ENCODE results near the gene AP1S2.
"Not testable (repeated sequence)": the region's sequence is repeated elsewhere in the genome, so short reads cannot be mapped to it uniquely, and the experiment has no call there.

AP1S2 gene

GRCh38 chrX:15883540-15883863, 28.9 kb upstream of the AP1S2 start:
- ChIA-PET POLR2A (no interaction called here), CTCF (no interaction called here)
- no peak for TF ChIP-seq CTCF (IDR thresholded peaks at IDR 0.05; ENCODE audit: insufficient read depth, low read length, missing control alignments)
- DNase-seq (ENCODE audit: low read depth, low spot score), result no peak
- no peak overlapping the region for H3K4me3 ChIP-seq (ENCODE audit: low read depth, low read length)

DNA sequence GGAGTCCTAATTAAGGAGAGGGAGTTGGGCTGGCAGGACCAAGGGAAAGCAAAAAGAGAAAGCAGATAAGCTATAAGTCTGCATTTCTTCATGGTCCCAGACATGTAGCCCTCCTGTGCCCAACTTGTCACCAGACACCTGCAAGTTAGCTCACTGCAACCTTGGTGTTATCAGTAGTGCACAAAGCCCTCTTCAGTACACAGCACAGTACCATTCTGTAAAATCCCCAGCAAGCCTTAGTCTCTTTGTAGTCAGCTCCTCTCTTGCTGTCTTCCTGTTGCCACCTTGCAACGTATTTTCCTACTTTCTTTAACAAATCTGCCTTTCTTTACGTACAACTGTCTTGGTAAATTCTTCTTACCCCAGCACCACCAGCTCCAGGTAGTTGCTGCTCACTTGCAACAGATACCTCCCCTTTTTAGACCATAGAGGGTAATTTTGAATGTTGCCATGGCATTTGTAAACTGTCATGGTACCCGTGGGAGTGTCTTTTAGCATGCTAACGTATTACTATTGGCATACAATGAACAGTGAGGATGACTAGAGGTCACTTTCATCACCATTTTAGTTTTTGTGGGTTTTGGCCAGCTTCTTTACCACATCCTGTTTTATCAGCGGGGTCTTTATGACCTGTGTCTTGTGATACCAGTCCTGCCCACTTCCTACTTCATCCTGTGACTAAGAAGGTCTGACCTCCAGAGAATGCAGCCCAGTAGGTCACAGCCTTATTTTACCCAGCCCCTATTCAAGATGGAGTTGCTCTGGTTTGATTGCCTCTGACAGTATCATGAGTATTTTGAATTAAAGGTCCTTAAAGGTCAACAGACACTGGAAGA, 28.3 kb upstream of the AP1S2 start:
- POLR2A ChIA-PET, result no interaction called here
- TF ChIP-seq CTCF (IDR thresholded peaks at IDR 0.05; ENCODE audit: insufficient read depth, low read length, missing control alignments), result no peak
- DNase-seq (ENCODE audit: low read depth, low spot score), result no peak
- CTCF ChIA-PET, result no interaction called here
- H3K4me3 ChIP-seq (ENCODE audit: low read depth, low read length), result no peak overlapping the region

DNA sequence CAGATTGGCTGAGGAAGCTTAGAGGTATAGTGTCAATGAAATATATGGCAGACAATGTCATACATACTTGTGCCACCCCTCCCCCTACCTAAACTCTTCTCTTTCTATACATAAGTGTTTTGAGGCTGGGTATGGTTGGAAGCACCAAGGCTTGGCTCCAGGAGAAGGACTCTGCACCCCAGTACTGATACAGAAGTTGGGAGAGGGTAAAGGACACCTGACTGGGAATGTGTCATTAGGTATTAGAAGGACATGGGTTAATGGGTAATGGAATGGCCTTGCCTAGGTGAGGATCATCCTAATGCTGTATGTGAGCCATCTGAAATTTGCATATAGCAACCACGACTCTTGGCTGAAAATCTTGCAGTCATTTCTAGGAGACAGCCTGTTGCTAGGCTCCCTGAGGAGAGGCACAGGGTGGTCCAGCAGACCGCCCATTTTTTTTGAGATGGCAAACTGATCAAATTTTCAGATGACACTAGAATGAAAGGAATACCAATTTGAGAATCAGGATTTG, 26.8 kb upstream of the AP1S2 start:
- no peak for DNase-seq (ENCODE audit: low read depth, low spot score)
- H3K4me3 ChIP-seq (ENCODE audit: low read depth, low read length), result no peak overlapping the region
- POLR2A ChIA-PET, result no interaction called here
- CTCF ChIA-PET, result no interaction called here
- no peak for TF ChIP-seq CTCF (IDR thresholded peaks at IDR 0.05; ENCODE audit: insufficient read depth, low read length, missing control alignments)

DNA sequence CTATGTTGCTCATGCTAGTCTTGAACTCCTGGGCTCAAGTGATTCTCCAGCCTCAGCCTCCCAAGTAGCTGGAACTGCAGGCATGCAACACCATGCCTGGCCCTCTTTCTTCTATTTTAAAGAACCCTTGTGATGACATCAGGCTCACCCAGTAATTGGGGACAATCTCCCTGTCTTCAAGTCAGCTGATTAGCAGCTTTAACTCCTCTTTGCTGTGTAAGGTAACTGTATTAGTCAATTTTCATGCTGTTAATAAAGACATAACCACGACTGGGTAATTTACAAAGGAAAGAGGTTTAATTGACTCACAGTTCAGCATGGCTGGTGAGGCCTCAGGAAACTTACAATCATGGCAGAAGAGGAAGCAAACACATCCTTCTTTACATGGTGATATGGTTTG, 23.3 kb upstream of the AP1S2 start:
- POLR2A ChIA-PET, result not testable (repeated sequence)

GRCh38 chrX:15877380-15877779, 22.8 kb upstream of the AP1S2 start:
- H3K4me3 ChIP-seq (ENCODE audit: low read depth, low read length), result no peak overlapping the region
- no peak for DNase-seq (ENCODE audit: low read depth, low spot score)
- no peak for TF ChIP-seq CTCF (IDR thresholded peaks at IDR 0.05; ENCODE audit: insufficient read depth, low read length, missing control alignments)
- ChIA-PET POLR2A (no interaction called here), CTCF (no interaction called here)

More for the DNA sequence above, 23.3 kb upstream of the AP1S2 start:
- DNase-seq (ENCODE audit: low read depth, low spot score); CTCF ChIA-PET; H3K4me3 ChIP-seq (ENCODE audit: low read depth, low read length): not testable (repeated sequence)

DNA sequence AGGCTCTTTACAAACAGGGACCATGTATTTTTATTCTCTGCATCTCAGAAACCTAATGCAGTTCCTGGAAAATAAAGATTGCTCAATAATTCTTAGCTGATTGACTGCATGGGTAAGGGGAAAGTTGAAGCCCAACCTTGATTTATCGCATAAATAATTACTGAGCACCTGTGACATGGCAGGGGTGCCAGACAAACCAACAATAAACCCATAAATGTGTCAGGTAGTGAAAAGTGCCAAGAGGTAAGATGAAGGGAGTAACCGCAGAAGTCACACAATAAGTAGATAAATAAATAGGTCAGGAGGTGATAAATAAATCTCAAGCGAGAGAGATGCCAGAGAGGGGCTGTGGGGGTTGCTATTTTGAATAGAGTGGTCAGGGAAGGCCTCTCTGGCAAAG, 20.1 kb upstream of the AP1S2 start:
- no peak for DNase-seq (ENCODE audit: low read depth, low spot score)
- ChIA-PET CTCF (no interaction called here), POLR2A (no interaction called here)
- no peak overlapping the region for H3K4me3 ChIP-seq (ENCODE audit: low read depth, low read length)
- TF ChIP-seq CTCF (IDR thresholded peaks at IDR 0.05; ENCODE audit: insufficient read depth, low read length, missing control alignments), result no peak

GRCh38 chrX:15873566-15873965, 19.0 kb upstream of the AP1S2 start:
- ChIA-PET POLR2A (interaction anchor here (1.9 kb wide), 1 partner anchor 19 kb away, joined by 4 read pairs; no protein-coding TSS in a partner anchor), CTCF (no interaction called here)
- TF ChIP-seq CTCF (IDR thresholded peaks at IDR 0.05; ENCODE audit: insufficient read depth, low read length, missing control alignments), result no peak
- DNase-seq (ENCODE audit: low read depth, low spot score), result no peak
- H3K4me3 ChIP-seq (ENCODE audit: low read depth, low read length), result no peak overlapping the region
